ENCODE measurements around the gene SPRING1. TPM values are rescaled to one million over a fixed set of nuclear protein-coding genes. Genes with fewer than 3 reads are reported as not detected.
A peak's percentile ranks its signal among the peaks of the same experiment; 100 is the strongest.

SPRING1 gene
- total RNA-seq, 1 donor from 2014 or later: 31.6 TPM

DNA sequence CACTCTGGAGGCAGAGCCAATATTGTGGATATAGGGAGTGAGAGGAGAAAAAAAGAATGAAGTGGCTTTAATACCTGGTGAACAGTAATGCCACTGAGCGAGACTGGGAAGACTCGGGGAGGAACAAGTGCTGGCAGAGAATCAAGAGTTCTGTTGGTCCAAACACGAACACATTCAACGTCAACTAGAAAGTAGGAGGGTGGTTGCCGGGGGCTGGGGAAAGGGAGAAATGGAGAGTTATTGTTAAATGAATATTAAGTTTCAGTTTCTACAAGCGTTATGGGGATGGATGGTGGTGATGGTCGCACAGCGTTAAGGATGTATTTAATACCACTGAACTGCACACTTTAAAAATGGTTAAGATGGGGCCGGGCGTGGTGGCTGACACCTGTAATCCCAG is 2.8 kb downstream of the SPRING1 start:
- CTCF ChIA-PET: no interaction called here
- intact Hi-C loops (cut with micrococcal nuclease): loop anchor here (5.0 kb wide), 2 partner anchors 67 to 452 kb away; no protein-coding TSS in a partner anchor
- DNase-seq: no peak

DNA sequence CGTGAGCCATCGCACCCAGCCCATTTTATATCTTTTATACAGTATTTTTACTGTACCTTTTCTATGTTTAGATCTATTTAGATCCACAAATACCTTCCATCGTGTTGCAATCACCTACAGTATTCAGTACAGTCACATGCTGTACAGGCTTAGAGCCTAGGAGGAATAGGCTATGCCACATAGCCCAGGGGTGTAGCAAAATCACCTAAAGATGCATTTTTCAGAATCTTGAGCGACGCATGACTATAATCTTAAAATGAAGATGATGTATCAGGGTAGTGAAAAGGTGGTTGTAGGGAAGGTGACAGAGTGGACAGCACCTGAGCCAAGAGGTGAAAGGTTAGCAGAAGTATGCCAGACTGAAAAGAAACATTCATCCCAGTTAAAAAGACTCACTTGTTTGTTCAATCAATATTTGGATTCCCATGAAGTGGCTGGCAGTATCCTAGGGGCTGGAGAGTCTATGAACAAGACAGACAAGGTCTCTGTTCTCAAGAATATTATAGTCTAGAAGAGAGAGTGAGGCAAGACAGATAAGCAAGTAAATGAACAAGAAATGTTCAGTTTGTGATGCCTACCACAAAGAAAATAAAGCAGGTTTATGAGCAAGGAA is 3.6 kb downstream of the SPRING1 start:
- peaks cover 35% of the 10 kb centered on the region for H3K4me1 Mint-ChIP-seq
- POLR2A ChIA-PET: no interaction called here
- H3K4me3 Mint-ChIP-seq: peak overlapping the region; percentile 17
- TF ChIP-seq, protein P1, sequence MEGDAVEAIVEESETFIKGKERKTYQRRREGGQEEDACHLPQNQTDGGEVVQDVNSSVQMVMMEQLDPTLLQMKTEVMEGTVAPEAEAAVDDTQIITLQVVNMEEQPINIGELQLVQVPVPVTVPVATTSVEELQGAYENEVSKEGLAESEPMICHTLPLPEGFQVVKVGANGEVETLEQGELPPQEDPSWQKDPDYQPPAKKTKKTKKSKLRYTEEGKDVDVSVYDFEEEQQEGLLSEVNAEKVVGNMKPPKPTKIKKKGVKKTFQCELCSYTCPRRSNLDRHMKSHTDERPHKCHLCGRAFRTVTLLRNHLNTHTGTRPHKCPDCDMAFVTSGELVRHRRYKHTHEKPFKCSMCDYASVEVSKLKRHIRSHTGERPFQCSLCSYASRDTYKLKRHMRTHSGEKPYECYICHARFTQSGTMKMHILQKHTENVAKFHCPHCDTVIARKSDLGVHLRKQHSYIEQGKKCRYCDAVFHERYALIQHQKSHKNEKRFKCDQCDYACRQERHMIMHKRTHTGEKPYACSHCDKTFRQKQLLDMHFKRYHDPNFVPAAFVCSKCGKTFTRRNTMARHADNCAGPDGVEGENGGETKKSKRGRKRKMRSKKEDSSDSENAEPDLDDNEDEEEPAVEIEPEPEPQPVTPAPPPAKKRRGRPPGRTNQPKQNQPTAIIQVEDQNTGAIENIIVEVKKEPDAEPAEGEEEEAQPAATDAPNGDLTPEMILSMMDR (IDR thresholded peaks at IDR 0.05): no peak
- CTCF ChIA-PET: no interaction called here
- H3K27me3 Mint-ChIP-seq: no peaks in the 10 kb centered on the region
- intact Hi-C loops (cut with micrococcal nuclease): no loop called here
- ATAC-seq (ENCODE audit: low read depth) (no peak), DNase-seq (no peak)
- peaks cover 41% of the 10 kb centered on the region for H3K36me3 Mint-ChIP-seq (ENCODE audit: low read depth)
- peak overlapping the region; percentile 5 for H3K27ac Mint-ChIP-seq
- no peaks in the 10 kb centered on the region for H3K9me3 Mint-ChIP-seq

More for the DNA sequence above, 2.8 kb downstream of the SPRING1 start:
- Mint-ChIP-seq H3K4me3 (peak overlapping the region; percentile 6), H3K9me3 (no peaks in the 10 kb centered on the region), H3K27me3 (no peaks in the 10 kb centered on the region), H3K27ac (no peak overlapping the region), H3K4me1 (peaks cover 35% of the 10 kb centered on the region), H3K36me3 (ENCODE audit: low read depth) (peaks cover 38% of the 10 kb centered on the region)
- POLR2A ChIA-PET: no interaction called here
- no peak for ATAC-seq (ENCODE audit: low read depth)
- TF ChIP-seq, protein P1 (IDR thresholded peaks at IDR 0.05): no peak

DNA sequence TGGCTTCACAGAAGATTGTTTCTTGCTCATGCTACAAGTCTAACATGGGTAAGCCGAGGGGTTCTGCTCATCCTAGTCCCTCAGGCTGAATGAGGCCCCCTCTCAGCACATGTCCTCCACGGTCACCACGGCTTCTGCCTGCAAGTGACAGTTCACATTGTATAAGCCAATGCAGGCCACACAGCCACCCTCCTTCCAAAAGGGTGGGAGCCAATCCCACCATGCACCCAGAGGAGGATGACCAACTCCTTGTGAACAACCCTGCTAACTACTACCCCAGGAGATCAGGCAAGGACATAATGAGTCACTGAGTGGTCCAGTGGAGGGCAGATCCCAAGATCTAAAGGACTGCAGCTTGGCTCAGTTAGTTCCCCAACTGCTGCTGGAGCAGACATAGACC is 6.1 kb downstream of the SPRING1 start:
- Mint-ChIP-seq H3K4me1 (peaks cover 26% of the 10 kb centered on the region), H3K27ac (no peak overlapping the region), H3K36me3 (ENCODE audit: low read depth) (peaks cover 49% of the 10 kb centered on the region), H3K4me3 (no peak overlapping the region), H3K27me3 (no peaks in the 10 kb centered on the region), H3K9me3 (no peaks in the 10 kb centered on the region)
- intact Hi-C loops (cut with micrococcal nuclease): no loop called here
- ATAC-seq (ENCODE audit: low read depth) (no peak), DNase-seq (no peak)
- ChIA-PET POLR2A (interaction anchor here (0.6 kb wide), 1 partner anchor 402 kb away, joined by 4 read pairs; no protein-coding TSS in a partner anchor), CTCF (no interaction called here)
- TF ChIP-seq, protein P1 (IDR thresholded peaks at IDR 0.05): no peak

DNA sequence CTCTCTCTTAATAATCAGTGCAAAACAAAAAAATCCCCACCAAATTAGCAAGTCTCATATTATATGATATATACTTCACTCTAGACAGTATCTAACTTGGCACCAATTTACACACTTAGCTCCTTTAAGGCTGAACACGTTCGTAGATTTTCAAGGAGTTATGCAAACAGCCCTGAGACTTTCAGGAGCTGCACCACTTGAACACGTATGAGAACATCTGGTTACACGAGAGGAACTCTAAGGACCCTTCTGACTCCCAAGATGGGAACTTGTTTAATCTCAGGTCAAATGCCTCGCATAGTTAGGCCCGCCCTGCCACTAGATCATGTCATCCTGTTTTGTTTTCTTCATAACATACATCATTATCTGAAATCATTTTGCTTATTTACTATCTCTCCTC is 10.0 kb downstream of the SPRING1 start:
- H3K4me3 Mint-ChIP-seq: no peak overlapping the region
- intact Hi-C loops (cut with micrococcal nuclease): no loop called here
- ChIA-PET POLR2A (no interaction called here), CTCF (interaction anchor here (1.4 to 1.7 kb wide), 2 partner anchors 19 to 148 kb away, joined by 3 to 4 read pairs; no protein-coding TSS in a partner anchor)
- peaks cover 33% of the 10 kb centered on the region for H3K36me3 Mint-ChIP-seq (ENCODE audit: low read depth)
- ATAC-seq (ENCODE audit: low read depth): no peak
- TF ChIP-seq, protein P1 (IDR thresholded peaks at IDR 0.05): no peak
- peaks cover 20% of the 10 kb centered on the region for H3K4me1 Mint-ChIP-seq
- DNase-seq: no peak
- H3K9me3 Mint-ChIP-seq: no peaks in the 10 kb centered on the region
- no peak overlapping the region for H3K27ac Mint-ChIP-seq
- H3K27me3 Mint-ChIP-seq: no peaks in the 10 kb centered on the region

DNA sequence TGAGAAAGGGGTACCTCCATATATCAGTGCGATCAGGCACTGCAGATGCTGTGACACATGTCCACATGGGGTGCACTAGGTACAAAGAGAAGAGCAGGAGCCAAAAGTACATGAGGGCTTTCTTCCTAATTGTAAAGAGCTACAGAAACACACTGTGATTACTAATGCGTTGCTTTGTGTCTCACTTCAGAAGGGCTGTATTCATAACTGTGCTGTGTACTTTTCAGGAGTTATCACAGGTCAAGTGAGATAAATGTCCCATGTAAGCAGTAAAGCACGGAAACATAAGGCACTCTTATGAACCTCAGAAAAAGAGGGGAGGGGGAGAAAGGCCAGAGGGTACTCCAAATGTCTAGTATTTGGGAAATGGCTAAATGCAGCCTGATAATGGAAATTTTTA is 10.6 kb downstream of the SPRING1 start:
- H3K27ac Mint-ChIP-seq: no peak overlapping the region
- TF ChIP-seq, protein P1 (IDR thresholded peaks at IDR 0.05): no peak
- CTCF ChIA-PET: interaction anchor here (1.4 to 1.7 kb wide), 2 partner anchors 18 to 149 kb away, joined by 3 to 4 read pairs; no protein-coding TSS in a partner anchor
- H3K4me1 Mint-ChIP-seq: peaks cover 20% of the 10 kb centered on the region
- H3K27me3 Mint-ChIP-seq: no peaks in the 10 kb centered on the region
- POLR2A ChIA-PET: interaction anchor here (0.7 kb wide), 1 partner anchor 128 kb away, joined by 3 read pairs; no protein-coding TSS in a partner anchor
- ATAC-seq (ENCODE audit: low read depth): no peak
- H3K4me3 Mint-ChIP-seq: no peak overlapping the region
- no peaks in the 10 kb centered on the region for H3K9me3 Mint-ChIP-seq
- peaks cover 35% of the 10 kb centered on the region for H3K36me3 Mint-ChIP-seq (ENCODE audit: low read depth)
- intact Hi-C loops (cut with micrococcal nuclease): no loop called here
- DNase-seq: no peak
